A549 (cell line): Measurements from ENCODE around the gene XRCC4. TPM values are rescaled to one million over a fixed set of nuclear protein-coding genes. Genes with fewer than 3 reads are reported as not detected.

Source experiments
- ATAC-seq, 2 experiments: fragments of 200-7000 bp in 1 of 2; fragments of >200 bp in 1 of 2; cut with Nextera tagmentation in 1 of 2; cut with Tn5 transposase in 1 of 2; 3 replicates each; pipeline versions ENCODE4 v1.8.0 to v1.9.1; 2018 to 2020; ENCODE audit warnings: mild to moderate bottlenecking in 1 of 2, moderate library complexity in 1 of 2
- CTCF ChIA-PET: fragments of 300-600 bp; sonication (Branson Sonifier 250); formaldehyde crosslinking; extraction: SDS; loops from one replicate; lab custom pipeline; 2021; ENCODE audit warnings: antibody characterized with exemption, inconsistent platforms; lab: Yijun Ruan, JAX
- POLR2A ChIA-PET: fragments of 350-600 bp; formaldehyde crosslinking; extraction: SDS; loops from one replicate; lab custom pipeline; 2021; ENCODE audit warnings: antibody characterized with exemption, inconsistent platforms; lab: Yijun Ruan, JAX
- DNase-seq, 2 experiments: peaks; one replicate each; pipeline versions ENCODE4 v3.0.0 to v3.0.0-alpha.2; 2011 to 2016; ENCODE audit warnings: low read depth in 1 of 2, low spot score in 1 of 2
- FAIRE-seq: peaks from 2 replicates; lab custom pipeline; 2011; peaks lifted over from hg19 to GRCh38; lab: Jason Lieb, UNC
- H3K27ac ChIP-seq, 2 experiments: fragments of >200 bp; sonication (Bioruptor Twin); formaldehyde crosslinking; 3 replicates each; pipeline ENCODE4 v1.5.1; 2016 to 2017
- H3K4me1 ChIP-seq: fragments of >200 bp; sonication (Bioruptor Twin); formaldehyde crosslinking; 3 replicates; pipeline ENCODE4 v1.6.1; 2016
- H3K4me2 ChIP-seq: fragments of >200 bp; sonication (Bioruptor Twin); formaldehyde crosslinking; 3 replicates; pipeline ENCODE4 v1.6.1; 2016
- H3K4me3 ChIP-seq: fragments of >200 bp; sonication (Bioruptor Twin); formaldehyde crosslinking; 3 replicates; pipeline ENCODE4 v1.5.1; 2016
- H3K9me3 ChIP-seq: fragments of >200 bp; sonication (Bioruptor Twin); formaldehyde crosslinking; 3 replicates; pipeline ENCODE4 v1.6.1; 2016
- BCL3 ChIP-seq: fragments of >200 bp; sonication (Bioruptor Twin); formaldehyde crosslinking; IDR thresholded peaks from 3 replicates; pipeline ENCODE4 v1.6.1; 2016
- CTCF ChIP-seq: fragments of >200 bp; sonication (Bioruptor Twin); formaldehyde crosslinking; IDR thresholded peaks from 3 replicates; pipeline ENCODE4 v1.5.1; 2016
- E2F6 ChIP-seq: IDR thresholded peaks from 2 replicates; pipeline ENCODE4 v1.6.1; 2012; ENCODE audit warnings: low read depth, borderline replicate concordance
- ELK1 ChIP-seq: fragments of 150-350 bp; IDR thresholded peaks from 2 replicates; pipeline ENCODE4 v1.6.1; 2014; ENCODE audit warnings: low read depth, mild to moderate bottlenecking, low read length
- FOXS1 ChIP-seq: fragments of 250-450 bp; sonication (Bioruptor Pico); IDR thresholded peaks from 2 replicates; pipeline ENCODE4 v1.5.0; 2020; ENCODE audit warnings: mild to moderate bottlenecking, moderate library complexity
- HEYL ChIP-seq: fragments of 250-450 bp; sonication (Bioruptor Pico); IDR thresholded peaks from 2 replicates; pipeline ENCODE4 v1.8.0; 2021; ENCODE audit warnings: mild to moderate bottlenecking, moderate library complexity
- HMGXB4 ChIP-seq: fragments of 250-450 bp; sonication (Bioruptor Pico); IDR thresholded peaks from 2 replicates; pipeline ENCODE4 v1.5.0; 2021; ENCODE audit warnings: mild to moderate bottlenecking, moderate library complexity, borderline replicate concordance
- KDM1A ChIP-seq: fragments of 200-600 bp; sonication (generic); IDR thresholded peaks from 2 replicates; pipeline ENCODE4 v1.6.1; 2016; ENCODE audit warnings: low read depth, mild to moderate bottlenecking
- NPAS2 ChIP-seq: fragments of 250-450 bp; sonication (Bioruptor Pico); IDR thresholded peaks from 2 replicates; pipeline ENCODE4 v1.8.0; 2022; ENCODE audit warnings: mild to moderate bottlenecking, moderate library complexity, borderline replicate concordance
- REST ChIP-seq: fragments of 200-600 bp; sonication (generic); IDR thresholded peaks from 2 replicates; pipeline ENCODE4 v1.6.1; 2016; ENCODE audit warnings: antibody characterized with exemption, mild to moderate bottlenecking, moderate library complexity
- SMC3 ChIP-seq: fragments of >200 bp; sonication (Bioruptor Twin); formaldehyde crosslinking; IDR thresholded peaks from 3 replicates; pipeline ENCODE4 v1.6.1; 2018; ENCODE audit warnings: inconsistent platforms
- ZFP36 ChIP-seq: fragments of 450-650 bp; IDR thresholded peaks from 2 replicates; pipeline ENCODE4 v1.6.1; 2014; ENCODE audit warnings: borderline replicate concordance; ENCODE audit not compliant: partially characterized antibody
- WGBS: methylation state at CpG from one replicate; pipeline ENCODE4 v1.1.6; 2017; ENCODE audit errors: missing lambda C conversion rate; 5-methylcytosine and 5-hydroxymethylcytosine counted together
- polyA plus RNA-seq, 4 experiments: library from polyadenylated mRNA; depleted of rRNA in 3 of 4; stranded (reverse); fragments of >200 nt; fragmentation: RNase III in 1 of 4; extraction: RNeasy Plus Mini Kit Qiagen cat#74134 plus additional on column Dnase treatment in 1 of 4; gene quantifications; 2 replicates in 3 of 4; 3 replicates in 1 of 4; pipeline ENCODE4 v1.2.3, GENCODE V29; 2011 to 2017

XRCC4 gene
- polyA plus RNA-seq, 2 of the 4 experiments (the other 2 are of a cell fraction) = 14.3 to 14.8 TPM

GRCh38 chr5:83377131-83377865 lies 300.0 kb downstream of the XRCC4 start:
- no peak overlapping the region for H3K27ac ChIP-seq

GRCh38 chr5:83378624-83379289 lies 301.4 kb downstream of the XRCC4 start:
- 75% methylated on average over 7 of the region's 7 CpGs for WGBS
- H3K4me1 ChIP-seq = no peaks in the 10 kb centered on the region
- ChIA-PET POLR2A (no interaction called here), CTCF (no interaction called here)
- TF ChIP-seq KDM1A (no peak), CTCF (no peak), NPAS2 (CRISPR knock-in tag) (no peak), BCL3 (no peak), REST (no peak), SMC3 (no peak), ELK1 (no peak), ZFP36 (no peak), HEYL (CRISPR knock-in tag) (no peak), FOXS1 (CRISPR knock-in tag) (no peak)
- H3K4me3 ChIP-seq = no peak overlapping the region
- no peak overlapping the region for H3K27ac ChIP-seq
- DNase-seq = no peak
- no peak for FAIRE-seq
- ATAC-seq = no peak
- H3K9me3 ChIP-seq = no peaks in the 10 kb centered on the region
- no peak overlapping the region for H3K4me2 ChIP-seq

More at GRCh38 chr5:83377131-83377865, 300.0 kb downstream of the XRCC4 start:
- 36% methylated on average over 3 of the region's 3 CpGs for WGBS
- Histone ChIP-seq H3K9me3 (no peaks in the 10 kb centered on the region), H3K4me2 (no peak overlapping the region), H3K4me3 (no peak overlapping the region), H3K4me1 (no peaks in the 10 kb centered on the region)
- POLR2A ChIA-PET = no interaction called here
- no peak for FAIRE-seq
- CTCF ChIA-PET = interaction anchor here (1.0 kb wide), 1 partner anchor 10 kb away, joined by 3 read pairs; no protein-coding TSS in a partner anchor
- TF ChIP-seq E2F6 (no peak), HMGXB4 (no peak)
- ATAC-seq = no peak
- DNase-seq = no peak
